ENCODE results near the gene UBE2L3.

DNA sequence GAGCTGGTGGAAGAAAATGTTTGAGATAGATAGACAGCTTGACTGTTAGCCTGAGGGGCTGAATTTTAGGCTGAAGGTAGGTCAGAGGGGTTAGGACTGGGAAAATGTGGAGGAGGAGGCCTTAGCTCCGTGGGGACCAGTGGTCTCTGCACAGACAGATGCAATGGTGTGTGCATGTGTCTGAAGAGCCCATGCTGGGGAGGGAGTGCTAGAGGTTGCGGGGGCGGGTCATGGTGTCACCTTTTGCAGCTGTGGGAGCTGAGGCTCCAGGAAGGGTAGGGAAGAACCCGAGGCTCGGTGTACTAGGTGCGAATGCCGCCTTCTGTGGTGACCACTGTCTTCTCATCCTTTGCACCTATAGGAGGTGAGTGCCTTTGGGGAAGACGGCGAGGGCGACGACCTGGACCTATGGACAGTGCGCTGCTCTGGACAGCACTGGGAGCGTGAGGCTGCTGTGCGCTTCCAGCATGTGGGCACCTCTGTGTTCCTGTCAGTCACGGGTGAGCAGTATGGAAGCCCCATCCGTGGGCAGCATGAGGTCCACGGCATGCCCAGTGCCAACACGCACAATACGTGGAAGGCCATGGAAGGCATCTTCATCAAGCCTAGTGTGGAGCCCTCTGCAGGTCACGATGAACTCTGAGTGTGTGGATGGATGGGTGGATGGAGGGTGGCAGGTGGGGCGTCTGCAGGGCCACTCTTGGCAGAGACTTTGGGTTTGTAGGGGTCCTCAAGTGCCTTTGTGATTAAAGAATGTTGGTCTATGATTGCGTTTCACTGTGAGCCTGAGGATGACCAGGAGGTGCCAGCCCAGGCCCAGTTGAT lies 76.2 kb downstream of the UBE2L3 start:
- TF ChIP-seq EZH2 (IDR thresholded peaks at IDR 0.05) (no peak), POLR2AphosphoS5 (IDR thresholded peaks at IDR 0.05; ENCODE audit: borderline replicate concordance, low read depth, low read length) (no peak), FOXP2 (optimal IDR thresholded peaks at IDR 0.05; ENCODE audit: control extremely low read depth, extremely low read length, insufficient read depth) (no peak)
